ENCODE measurements around the gene MAP7D1. TPM values are rescaled to one million over a fixed set of nuclear protein-coding genes. Genes with fewer than 3 reads are reported as not detected.
"Not testable (repeated sequence)": the region's sequence is repeated elsewhere in the genome, so short reads cannot be mapped to it uniquely, and the experiment has no call there.

The MAP7D1 gene
- polyA plus RNA-seq, 3 donors, result 52.7 to 63.6 (median 60.0) TPM

DNA sequence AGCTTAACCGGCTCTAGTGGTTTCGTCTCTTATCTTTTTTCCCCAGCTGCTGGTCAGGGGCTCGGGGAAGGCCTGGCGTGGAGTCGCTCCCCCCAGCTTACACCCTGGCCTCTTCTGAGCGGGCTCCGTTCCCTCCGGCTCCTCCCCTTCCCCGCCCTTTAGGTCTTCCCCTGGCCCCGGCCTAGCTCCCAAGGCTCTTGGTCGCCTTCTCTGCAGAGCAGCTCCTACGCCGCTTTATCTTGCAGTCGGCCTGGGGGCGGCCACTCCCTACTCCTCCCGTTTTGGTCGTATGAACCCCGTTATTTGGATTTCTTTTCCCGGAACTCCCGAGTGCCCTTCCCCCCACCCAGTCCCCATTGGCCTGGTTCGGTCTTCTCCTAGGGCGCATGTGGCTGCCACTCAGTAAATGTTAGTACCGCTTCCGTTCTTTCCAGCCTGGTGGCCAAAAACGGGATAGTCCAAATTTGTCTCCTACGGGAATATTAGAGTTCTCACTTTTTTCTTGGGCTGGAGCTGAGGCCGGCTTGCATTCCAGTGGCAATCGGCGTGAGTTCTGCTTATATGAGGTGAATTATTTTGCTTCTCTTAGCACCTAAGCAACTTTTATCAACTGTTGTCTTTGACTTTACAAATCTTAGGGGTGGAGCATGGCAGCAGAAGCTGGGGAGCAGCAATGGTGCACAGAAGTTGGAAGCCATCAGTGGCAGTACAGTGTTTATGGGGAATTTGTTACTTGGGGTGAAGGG lies 68.8 kb downstream of the MAP7D1 start:
- peak; percentile 65 to 81 (median 80) for DNase-seq (ENCODE audit: low read depth in 3 of 3, low spot score in 2 of 3)

GRCh38 chr1:36225283-36225899 lies 69.4 kb downstream of the MAP7D1 start:
- DNase-seq (ENCODE audit: low read depth in 3 of 3, low spot score in 2 of 3), result no peak

- not testable (repeated sequence) for DNase-seq (ENCODE audit: low read depth in 3 of 3, low spot score in 2 of 3)
Measured at GRCh38 chr1:36230279-36230678, 74.3 kb downstream of the MAP7D1 start.

Other genes with a start within 250 kb of the MAP7D1 start
- gene AGO3, start 225.1 kb upstream of the MAP7D1 start, polyA plus RNA-seq (ENCODE audit: insufficient read length in 3 of 3), result 10 to 100 TPM; 10.8 to 12.6 (median 11.8) TPM
- gene TEKT2, start 72.1 kb upstream of the MAP7D1 start, polyA plus RNA-seq (ENCODE audit: insufficient read length in 3 of 3), result 10 to 100 TPM in 2 of 3 donors, 1 to 10 TPM in 1; 10.0 to 11.2 (median 10.3) TPM
- 10 to 100 TPM; 30.7 to 33.2 (median 30.9) TPM for gene ADPRS, start 67.3 kb upstream of the MAP7D1 start, polyA plus RNA-seq (ENCODE audit: insufficient read length in 3 of 3)
- 1 to 10 TPM; 1.2 to 1.6 (median 1.5) TPM for gene COL8A2, start 30.9 kb upstream of the MAP7D1 start, polyA plus RNA-seq (ENCODE audit: insufficient read length in 3 of 3)
- gene TRAPPC3, start 6.7 kb upstream of the MAP7D1 start, polyA plus RNA-seq (ENCODE audit: insufficient read length in 3 of 3), result 10 to 100 TPM; 59.4 to 66.8 (median 62.6) TPM
- gene THRAP3, start 68.3 kb downstream of the MAP7D1 start, polyA plus RNA-seq (ENCODE audit: insufficient read length in 3 of 3), result 100 to 1,000 TPM; 130 to 151 (median 147) TPM
- gene SH3D21, start 150.2 kb downstream of the MAP7D1 start, polyA plus RNA-seq (ENCODE audit: insufficient read length in 3 of 3), result 10 to 100 TPM; 13.9 to 21.4 (median 16.6) TPM
- gene EVA1B, start 167.5 kb downstream of the MAP7D1 start, polyA plus RNA-seq (ENCODE audit: insufficient read length in 3 of 3), result 10 to 100 TPM; 35.8 to 45.9 (median 41.8) TPM
- gene STK40, start 229.8 kb downstream of the MAP7D1 start, polyA plus RNA-seq (ENCODE audit: insufficient read length in 3 of 3), result 10 to 100 TPM; 38.5 to 46.5 (median 43.6) TPM
- 10 to 100 TPM; 25.2 to 27.3 (median 27.3) TPM for gene LSM10, start 241.7 kb downstream of the MAP7D1 start, polyA plus RNA-seq (ENCODE audit: insufficient read length in 3 of 3)